SK-N-SH treated with all-trans-retinoic acid at 6 μM for 48 hours (cell line): Measurements from ENCODE around the gene LHFPL5.

Source experiments
- ARNTL ChIP-seq: fragments of 450-650 bp; formaldehyde crosslinking; IDR thresholded peaks from 2 replicates; pipeline ENCODE4 v1.5.0; 2020; ENCODE audit warnings: low read depth, mild to moderate bottlenecking, moderate library complexity, borderline replicate concordance
- CSDC2 ChIP-seq: fragments of 250-450 bp; sonication (Bioruptor Pico); IDR thresholded peaks from 2 replicates; pipeline ENCODE4 v1.5.0; 2020; ENCODE audit warnings: mild to moderate bottlenecking, moderate library complexity
- GLIS3 ChIP-seq: fragments of 250-450 bp; sonication (Bioruptor Pico); IDR thresholded peaks from 2 replicates; pipeline ENCODE4 v1.5.0; 2020; ENCODE audit warnings: mild to moderate bottlenecking, moderate library complexity
- TOX ChIP-seq: fragments of 250-450 bp; sonication (Bioruptor Pico); IDR thresholded peaks from 2 replicates; pipeline ENCODE4 v1.8.0; 2021; ENCODE audit warnings: mild to moderate bottlenecking, moderate library complexity, borderline replicate concordance
- TSHZ2 ChIP-seq: fragments of 250-450 bp; sonication (Bioruptor Pico); IDR thresholded peaks from 2 replicates; pipeline ENCODE4 v1.5.0; 2020; ENCODE audit warnings: mild to moderate bottlenecking, moderate library complexity
- ZFP3 ChIP-seq: fragments of 250-450 bp; sonication (Bioruptor Pico); IDR thresholded peaks from 2 replicates; pipeline ENCODE4 v1.5.0; 2020; ENCODE audit warnings: mild to moderate bottlenecking, moderate library complexity
- ZNF70 ChIP-seq: fragments of 450-650 bp; formaldehyde crosslinking; IDR thresholded peaks from 2 replicates; pipeline ENCODE4 v1.5.0; 2020; ENCODE audit warnings: mild to moderate bottlenecking, moderate library complexity

- no peak for TF ChIP-seq ZNF70 (CRISPR knock-in tag)
- no peak for TF ChIP-seq TOX (CRISPR knock-in tag)
- no peak for TF ChIP-seq TSHZ2
- TF ChIP-seq ARNTL (CRISPR knock-in tag) = no peak
- no peak for TF ChIP-seq CSDC2
- no peak for TF ChIP-seq GLIS3 (CRISPR knock-in tag)
- TF ChIP-seq ZFP3 (CRISPR knock-in tag) = no peak
Observed at GRCh38 chr6:35775031-35775430, 30.1 kb upstream of the LHFPL5 start.
